Natural killer cell (primary cell): ENCODE results near the gene AOC1. TPM values are rescaled to one million over a fixed set of nuclear protein-coding genes. Genes with fewer than 3 reads are reported as not detected.

Experiments used
- ATAC-seq, 3 donors: fragments of 150-1000 bp in 2 of 3; fragments of 200-7000 bp in 1 of 3; cut with Tn5 transposase; 1 replicate in 1 of 3; 2 replicates in 2 of 3; pipeline ENCODE4 v1.10.0; 2021; ENCODE audit warnings: mild to moderate bottlenecking in 2 of 3, moderate library complexity in 2 of 3
- DNase-seq, 2 donors: peaks; one replicate each; pipeline versions ENCODE4 v3.0.0 to v3.0.0-alpha.2; 2013 to 2021; ENCODE audit warnings: mixed read lengths in 1 of 2
- H3K27ac ChIP-seq: one replicate; pipeline ENCODE4 v1.5.1; 2013; ENCODE audit warnings: mild to moderate bottlenecking, low read length
- H3K27me3 ChIP-seq: one replicate; pipeline ENCODE4 v1.6.1; 2013; ENCODE audit warnings: low read length; ENCODE audit not compliant: control insufficient read depth, insufficient read depth
- H3K36me3 ChIP-seq: one replicate; pipeline ENCODE4 v1.6.1; 2013; ENCODE audit warnings: low read length; ENCODE audit not compliant: control insufficient read depth, insufficient read depth
- H3K4me1 ChIP-seq: one replicate; pipeline ENCODE4 v1.6.1; 2013; ENCODE audit warnings: low read length; ENCODE audit not compliant: control insufficient read depth, insufficient read depth
- H3K4me3 ChIP-seq: one replicate; pipeline ENCODE4 v1.5.1; 2013; ENCODE audit warnings: low read length
- H3K9me3 ChIP-seq: one replicate; pipeline ENCODE4 v1.6.1; 2013; ENCODE audit warnings: low read length; ENCODE audit not compliant: control insufficient read depth, insufficient read depth
- H3K27ac Mint-ChIP-seq, 2 donors: one replicate each; pipeline ENCODE4 v1.8.0; 2022; ENCODE audit warnings: mild to moderate bottlenecking in 2 of 2, mixed read lengths in 2 of 2, moderate library complexity in 1 of 2
- H3K27me3 Mint-ChIP-seq, 2 donors: one replicate each; pipeline ENCODE4 v1.8.0; 2022; ENCODE audit warnings: low read depth in 2 of 2, mixed read lengths in 2 of 2
- H3K36me3 Mint-ChIP-seq: one replicate; pipeline ENCODE4 v1.8.0; 2022; ENCODE audit warnings: mixed read lengths
- H3K4me1 Mint-ChIP-seq, 2 donors: one replicate each; pipeline ENCODE4 v1.8.0; 2022; ENCODE audit warnings: mixed read lengths in 2 of 2
- H3K4me3 Mint-ChIP-seq: one replicate; pipeline ENCODE4 v1.8.0; 2022; ENCODE audit warnings: mild to moderate bottlenecking, moderate library complexity, mixed read lengths
- H3K9me3 Mint-ChIP-seq, 2 donors: one replicate each; pipeline ENCODE4 v1.8.0; 2022; ENCODE audit warnings: mixed read lengths in 2 of 2
- CTCF ChIP-seq: fragments of 200-600 bp; IDR thresholded peaks from one replicate; pipeline ENCODE4 v1.8.0; 2022; ENCODE audit warnings: antibody characterized with exemption
- WGBS: methylation state at CpG from one replicate; pipeline ENCODE4 v1.1.7; 2013; ENCODE audit warnings: missing lambda C conversion rate; ENCODE audit not compliant: insufficient coverage; 5-methylcytosine and 5-hydroxymethylcytosine counted together
- intact Hi-C: fragments of 100-400 bp; cut with micrococcal nuclease; formaldehyde crosslinking; loops from one replicate; pipeline ENCODE4 v1.14.2; 2022
- total RNA-seq, 4 donors: library from RNA; stranded (reverse); fragments of 120-200 nt in 1 of 4; gene quantifications; one replicate each; pipeline versions ENCODE4 v1.2.3 to v1.2.4, GENCODE V29; 2013 to 2022

AOC1 gene
- total RNA-seq, 3 donors from 2014 or later (not counting 1 experiment from before 2014, with no cell fraction given): not detected

GRCh38 chr7:150835019-150835418 is 17.3 kb upstream of the AOC1 start:
- Histone ChIP-seq H3K4me1 (no peaks in the 10 kb centered on the region), H3K4me3 (no peak overlapping the region), H3K27ac (no peak overlapping the region), H3K36me3 (no peaks in the 10 kb centered on the region), H3K27me3 (peaks cover 2% of the 10 kb centered on the region), H3K9me3 (no peaks in the 10 kb centered on the region)
- intact Hi-C loops: no loop called here
- Mint-ChIP-seq H3K4me3 (no peak overlapping the region), H3K4me1 (no peaks in the 10 kb centered on the region), H3K36me3 (no peaks in the 10 kb centered on the region), H3K27me3 (peaks cover 30 to 37% of the 10 kb centered on the region in 2 donors), H3K9me3 (no peaks in the 10 kb centered on the region), H3K27ac (no peak overlapping the region)
- DNase-seq: no peak
- no peak for ATAC-seq
- WGBS: 100% methylated on average over 1 of the region's 1 CpG
- TF ChIP-seq CTCF: no peak

- no peak for ATAC-seq
- Mint-ChIP-seq H3K36me3 (no peaks in the 10 kb centered on the region), H3K27ac (no peak overlapping the region), H3K4me1 (no peaks in the 10 kb centered on the region), H3K9me3 (no peaks in the 10 kb centered on the region), H3K4me3 (no peak overlapping the region), H3K27me3 (peaks cover 28 to 36% of the 10 kb centered on the region in 2 donors)
- Histone ChIP-seq H3K27me3 (peaks cover 2% of the 10 kb centered on the region), H3K27ac (no peak overlapping the region), H3K4me1 (no peaks in the 10 kb centered on the region), H3K9me3 (no peaks in the 10 kb centered on the region), H3K4me3 (no peak overlapping the region), H3K36me3 (no peaks in the 10 kb centered on the region)
- TF ChIP-seq CTCF: no peak
- intact Hi-C loops: no loop called here
- 87% methylated on average over 6 of the region's 6 CpGs for WGBS
- no peak for DNase-seq
Observed at GRCh38 chr7:150835702-150836280, 16.5 kb upstream of the AOC1 start.

- ATAC-seq: no peak
- no peaks in the 10 kb centered on the region for H3K36me3 Mint-ChIP-seq
- Histone ChIP-seq H3K4me1 (no peaks in the 10 kb centered on the region), H3K36me3 (no peaks in the 10 kb centered on the region), H3K4me3 (no peak overlapping the region), H3K27me3 (no peaks in the 10 kb centered on the region), H3K9me3 (no peaks in the 10 kb centered on the region), H3K27ac (no peak overlapping the region)
- no peak overlapping the region for H3K27ac Mint-ChIP-seq
- TF ChIP-seq CTCF: no peak
- no peaks in the 10 kb centered on the region for H3K9me3 Mint-ChIP-seq
- H3K4me1 Mint-ChIP-seq: no peaks in the 10 kb centered on the region
- DNase-seq: no peak
- no peak overlapping the region for H3K4me3 Mint-ChIP-seq
- WGBS: 93% methylated on average over 7 of the region's 7 CpGs
- intact Hi-C loops: no loop called here
- H3K27me3 Mint-ChIP-seq: peaks cover 13 to 27% of the 10 kb centered on the region in 2 donors
Observed at GRCh38 chr7:150838965-150839650, 13.2 kb upstream of the AOC1 start.
